Measurements from ENCODE around the gene ZDHHC14.

Gene ZDHHC14

GRCh38 chr6:157631838-157632614, 251.0 kb downstream of the ZDHHC14 start:
- DNase-seq, result no peak

- no peak for DNase-seq
These were observed 251.8 kb downstream of the ZDHHC14 start for GRCh38 chr6:157632821-157633220.

GRCh38 chr6:157634546-157634945, 253.6 kb downstream of the ZDHHC14 start:
- no peak for DNase-seq

- no peak for DNase-seq
These were observed 254.6 kb downstream of the ZDHHC14 start for GRCh38 chr6:157635388-157636244.

- no peak for DNase-seq
These were observed 256.5 kb downstream of the ZDHHC14 start for GRCh38 chr6:157637516-157637915.

- DNase-seq, result no peak
These were observed 257.1 kb downstream of the ZDHHC14 start for GRCh38 chr6:157637941-157638662.

GRCh38 chr6:157638779-157639178, 257.8 kb downstream of the ZDHHC14 start:
- DNase-seq, result no peak

GRCh38 chr6:157640746-157641451, 259.9 kb downstream of the ZDHHC14 start:
- no peak for DNase-seq

GRCh38 chr6:157641837-157642236, 260.8 kb downstream of the ZDHHC14 start:
- no peak for DNase-seq

GRCh38 chr6:157642736-157643135, 261.7 kb downstream of the ZDHHC14 start:
- DNase-seq, result no peak

GRCh38 chr6:157644043-157644810, 263.2 kb downstream of the ZDHHC14 start:
- no peak for DNase-seq

- no peak for DNase-seq
These were observed 264.3 kb downstream of the ZDHHC14 start for GRCh38 chr6:157645201-157645795.

GRCh38 chr6:157646012-157646411, 265.0 kb downstream of the ZDHHC14 start:
- DNase-seq, result no peak

GRCh38 chr6:157647261-157647915, 266.4 kb downstream of the ZDHHC14 start:
- no peak for DNase-seq

GRCh38 chr6:157648561-157648960, 267.6 kb downstream of the ZDHHC14 start:
- no peak for DNase-seq

- DNase-seq, result no peak
These were observed 268.6 kb downstream of the ZDHHC14 start for GRCh38 chr6:157649311-157650260.

- no peak for DNase-seq
These were observed 269.3 kb downstream of the ZDHHC14 start for GRCh38 chr6:157650261-157650640.

- no peak for DNase-seq
These were observed 269.8 kb downstream of the ZDHHC14 start for GRCh38 chr6:157650801-157651200.

GRCh38 chr6:157651731-157652490, 270.9 kb downstream of the ZDHHC14 start:
- no peak for DNase-seq

Measured in eye (tissue), 1 donor.